ENCODE data around the gene MRPL58. TPM values are rescaled to one million over a fixed set of nuclear protein-coding genes. Genes with fewer than 3 reads are reported as not detected.
A peak's percentile ranks its signal among the peaks of the same experiment; 100 is the strongest.
"Not testable (repeated sequence)": the region's sequence is repeated elsewhere in the genome, so short reads cannot be mapped to it uniquely, and the experiment has no call there.

Gene MRPL58
- total RNA-seq, 2 experiments from 2014 or later: 60.6 to 64.5 TPM

DNA sequence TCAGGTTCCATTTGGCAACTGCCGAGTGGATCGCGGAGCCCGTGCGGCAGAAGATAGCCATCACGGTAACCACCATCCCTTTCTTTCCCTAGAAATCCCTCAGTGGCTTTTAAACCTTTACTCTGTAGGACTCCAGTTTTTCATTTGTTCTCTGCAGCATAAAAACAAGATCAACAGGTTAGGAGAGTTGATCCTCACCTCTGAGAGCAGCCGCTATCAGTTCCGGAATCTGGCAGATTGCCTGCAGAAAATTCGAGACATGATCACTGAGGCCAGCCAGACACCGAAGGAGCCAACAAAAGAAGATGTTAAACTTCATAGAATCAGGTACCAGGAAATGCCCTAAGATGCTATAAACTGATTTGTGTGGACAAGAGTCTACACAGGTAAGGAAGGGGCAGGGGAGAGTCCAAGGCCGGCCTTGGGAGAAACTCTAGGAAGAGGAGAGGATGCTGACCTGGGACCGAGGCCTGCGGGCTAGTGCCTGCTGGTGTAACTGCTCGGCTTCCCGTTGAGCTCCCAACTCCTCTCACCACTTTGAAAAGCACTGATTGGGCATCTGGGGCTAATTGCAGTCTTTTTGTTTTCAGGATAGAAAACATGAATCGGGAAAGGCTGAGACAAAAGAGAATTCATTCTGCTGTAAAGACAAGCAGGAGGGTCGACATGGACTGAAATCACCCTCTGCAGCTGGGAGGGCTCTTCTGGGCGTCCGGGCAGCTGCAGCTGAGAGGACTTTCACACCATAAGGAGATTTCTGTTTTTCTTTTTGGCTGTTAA, 8.1 kb downstream of the MRPL58 start:
- DNase-seq: no peak
- H3K36me3 Mint-ChIP-seq (ENCODE audit: low read depth): peaks cover 43% of the 10 kb centered on the region
- intact Hi-C loops (cut with micrococcal nuclease): no loop called here
- H3K27me3 Mint-ChIP-seq (ENCODE audit: low read depth): no peaks in the 10 kb centered on the region
- no peak overlapping the region for H3K4me3 Mint-ChIP-seq
- peaks cover 13% of the 10 kb centered on the region for H3K4me1 Mint-ChIP-seq (ENCODE audit: low read depth)
- H3K27ac Mint-ChIP-seq: no peak overlapping the region
- no peaks in the 10 kb centered on the region for H3K9me3 Mint-ChIP-seq
- CTCF ChIA-PET: interaction anchor here (0.5 to 5.1 kb wide), 3 partner anchors 8 to 396 kb away, joined by 3 to 21 read pairs (median 6); partner anchors contain the start of gene MRPL58

GRCh38 chr17:75024686-75025397, 12.4 kb downstream of the MRPL58 start:
- peak; percentile 57 for DNase-seq
- Mint-ChIP-seq H3K9me3 (no peaks in the 10 kb centered on the region), H3K27ac (no peak overlapping the region), H3K4me3 (peak overlapping the region; percentile 44), H3K4me1 (ENCODE audit: low read depth) (peaks cover 14% of the 10 kb centered on the region), H3K36me3 (ENCODE audit: low read depth) (peaks cover 29% of the 10 kb centered on the region), H3K27me3 (ENCODE audit: low read depth) (no peaks in the 10 kb centered on the region)
- CTCF ChIA-PET: interaction anchor here (0.9 to 5.1 kb wide), 5 partner anchors 13 to 89 kb away, joined by 3 to 21 read pairs (median 5); partner anchors contain the start of gene MRPL58
- intact Hi-C loops (cut with micrococcal nuclease): no loop called here

DNA sequence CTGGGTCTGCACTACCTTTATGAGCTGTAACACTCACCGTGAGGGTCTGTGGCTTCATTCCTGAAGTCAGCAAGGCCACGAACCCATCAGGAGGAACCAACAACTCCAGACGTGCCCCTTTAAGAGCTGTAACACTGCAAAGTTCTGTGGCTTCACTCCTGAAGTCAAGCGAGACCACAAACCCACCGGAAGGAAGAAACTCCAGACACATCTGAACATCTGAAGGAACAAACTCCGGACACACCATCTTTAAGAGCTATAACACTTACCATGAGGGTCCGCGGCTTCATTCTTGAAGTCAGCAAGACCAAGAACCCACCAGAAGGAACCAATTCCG, 12.9 kb downstream of the MRPL58 start:
- H3K4me3 Mint-ChIP-seq: peak overlapping the region; percentile 44
- H3K27ac Mint-ChIP-seq; H3K9me3 Mint-ChIP-seq; intact Hi-C loops (cut with micrococcal nuclease); DNase-seq; H3K27me3 Mint-ChIP-seq (ENCODE audit: low read depth): not testable (repeated sequence)
- H3K4me1 Mint-ChIP-seq (ENCODE audit: low read depth): peaks cover 14% of the 10 kb centered on the region
- CTCF ChIA-PET: interaction anchor here (1.3 to 5.1 kb wide), 4 partner anchors 13 to 89 kb away, joined by 4 to 21 read pairs (median 6); partner anchors contain the start of gene MRPL58
- peaks cover 29% of the 10 kb centered on the region for H3K36me3 Mint-ChIP-seq (ENCODE audit: low read depth)

DNA sequence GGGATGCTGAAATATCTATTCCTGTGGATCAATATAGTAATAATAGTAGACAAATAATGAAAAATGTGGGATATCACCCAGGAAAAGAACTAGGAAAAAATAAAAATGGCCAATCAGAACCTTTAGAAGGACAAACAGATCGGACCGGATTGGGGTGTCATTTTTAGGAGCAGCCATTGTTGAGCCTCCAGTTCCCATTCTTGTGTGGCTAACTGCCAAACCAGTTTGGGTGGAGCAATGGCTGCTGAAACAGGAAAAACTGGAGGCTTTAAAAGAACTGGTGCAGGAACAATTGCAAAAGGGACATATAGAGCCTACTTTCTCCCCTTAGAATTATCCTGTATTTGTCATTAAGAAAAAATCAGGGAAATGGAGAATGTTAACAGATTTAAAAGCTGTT, 14.2 kb downstream of the MRPL58 start:
- Mint-ChIP-seq H3K36me3 (ENCODE audit: low read depth) (peaks cover 17% of the 10 kb centered on the region), H3K4me1 (ENCODE audit: low read depth) (peaks cover 18% of the 10 kb centered on the region)
- intact Hi-C loops (cut with micrococcal nuclease); H3K4me3 Mint-ChIP-seq; CTCF ChIA-PET; H3K27me3 Mint-ChIP-seq (ENCODE audit: low read depth); H3K9me3 Mint-ChIP-seq; DNase-seq; H3K27ac Mint-ChIP-seq: not testable (repeated sequence)

DNA sequence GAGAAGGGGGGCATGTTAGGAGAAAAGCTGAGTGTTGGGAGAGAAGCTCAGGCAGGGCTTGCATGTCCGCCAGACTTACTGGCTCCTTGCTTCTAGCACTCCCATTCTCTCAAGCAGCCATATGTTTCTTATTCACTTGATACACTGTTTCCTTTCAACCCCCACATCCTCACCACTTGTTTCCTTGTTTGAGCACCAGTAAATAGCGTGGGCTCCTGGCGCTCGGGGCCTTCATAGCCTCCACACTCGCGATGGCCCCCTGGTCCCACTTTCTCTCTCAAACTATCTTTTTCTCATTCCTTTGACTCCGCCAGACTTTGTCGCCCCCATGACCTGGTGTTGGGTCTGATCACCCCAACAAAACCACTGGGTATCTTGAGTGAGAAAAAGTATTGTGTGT, 17.7 kb downstream of the MRPL58 start:
- intact Hi-C loops (cut with micrococcal nuclease): loop anchor here (5.0 to 10.0 kb wide), 2 partner anchors 82 to 1235 kb away; partner anchors contain the start of gene UBALD2
- Mint-ChIP-seq H3K4me3 (no peak overlapping the region), H3K27ac (no peak overlapping the region), H3K36me3 (ENCODE audit: low read depth) (peaks cover 8% of the 10 kb centered on the region), H3K4me1 (ENCODE audit: low read depth) (peaks cover 33% of the 10 kb centered on the region), H3K27me3 (ENCODE audit: low read depth) (peaks cover 3% of the 10 kb centered on the region), H3K9me3 (no peaks in the 10 kb centered on the region)
- CTCF ChIA-PET: interaction anchor here (0.6 to 2.7 kb wide), 2 partner anchors 69 to 82 kb away, joined by 3 to 22 read pairs; no protein-coding TSS in a partner anchor
- no peak for DNase-seq

- peak; percentile 72 for DNase-seq
- Mint-ChIP-seq H3K9me3 (no peaks in the 10 kb centered on the region), H3K4me3 (peak overlapping the region; percentile 95), H3K27me3 (ENCODE audit: low read depth) (peaks cover 3% of the 10 kb centered on the region), H3K36me3 (ENCODE audit: low read depth) (peaks cover 6% of the 10 kb centered on the region), H3K27ac (no peak overlapping the region), H3K4me1 (ENCODE audit: low read depth) (peaks cover 45% of the 10 kb centered on the region)
- CTCF ChIA-PET: interaction anchor here (0.9 to 2.7 kb wide), 7 partner anchors 9 to 82 kb away, joined by 3 to 22 read pairs (median 3); partner anchors contain the start of gene CDR2L
- intact Hi-C loops (cut with micrococcal nuclease): loop anchor here (2.0 to 10.0 kb wide), 4 partner anchors 15 to 1233 kb away; partner anchors contain the start of genes ATP5PD, KCTD2 and UBALD2
These were observed 19.7 kb downstream of the MRPL58 start for GRCh38 chr17:75031972-75032719.

DNA sequence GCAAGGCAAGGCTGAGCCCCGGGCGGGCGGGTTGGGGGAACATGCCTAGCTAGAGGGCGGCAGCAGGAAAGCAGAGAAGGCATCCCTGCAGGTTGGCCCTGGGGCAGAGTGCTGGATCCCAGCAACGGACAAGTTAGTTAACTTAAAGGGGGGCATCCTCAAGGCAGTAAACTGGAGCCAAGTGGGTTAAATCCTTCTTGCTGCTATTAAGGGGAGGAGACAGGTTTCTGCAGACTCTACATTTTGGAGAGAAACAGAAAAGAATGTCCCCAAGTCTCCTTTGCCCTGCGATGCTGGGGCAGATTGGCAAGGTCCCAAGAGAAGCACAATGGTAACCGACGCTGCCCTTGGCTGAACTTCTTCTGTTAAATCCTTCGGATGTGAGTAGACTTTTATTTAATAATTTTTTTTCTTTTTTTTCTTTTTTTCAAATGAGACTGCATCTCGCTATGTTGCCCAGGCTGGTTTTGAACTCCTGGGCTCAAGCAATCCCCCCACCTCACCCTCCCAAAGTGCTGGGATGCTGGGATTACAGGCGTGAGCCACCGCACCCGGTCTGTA, 20.3 kb downstream of the MRPL58 start:
- Mint-ChIP-seq H3K9me3 (no peaks in the 10 kb centered on the region), H3K36me3 (ENCODE audit: low read depth) (peaks cover 6% of the 10 kb centered on the region), H3K27ac (no peak overlapping the region), H3K27me3 (ENCODE audit: low read depth) (peaks cover 3% of the 10 kb centered on the region), H3K4me1 (ENCODE audit: low read depth) (peaks cover 46% of the 10 kb centered on the region), H3K4me3 (peak overlapping the region; percentile 95)
- DNase-seq: no peak
- intact Hi-C loops (cut with micrococcal nuclease): loop anchor here (1.0 to 10.0 kb wide), 6 partner anchors 14 to 1232 kb away; partner anchors contain the start of genes ATP5PD, KCTD2, NUP85 and UBALD2
- CTCF ChIA-PET: interaction anchor here (2.7 kb wide), 1 partner anchor 71 kb away, joined by 22 read pairs; no protein-coding TSS in a partner anchor

- intact Hi-C loops (cut with micrococcal nuclease): loop anchor here (1.0 to 10.0 kb wide), 8 partner anchors 13 to 1231 kb away; partner anchors contain the start of genes ATP5PD, CDR2L, KCTD2 and MRPL58
- H3K4me1 Mint-ChIP-seq (ENCODE audit: low read depth): peaks cover 46% of the 10 kb centered on the region
- peak overlapping the region; percentile 95 for H3K4me3 Mint-ChIP-seq
- peak; percentile 98 for DNase-seq
- H3K27me3 Mint-ChIP-seq (ENCODE audit: low read depth): peaks cover 3% of the 10 kb centered on the region
- peak overlapping the region; percentile 93 for H3K27ac Mint-ChIP-seq
- H3K9me3 Mint-ChIP-seq: no peaks in the 10 kb centered on the region
- CTCF ChIA-PET: interaction anchor here (1.4 to 6.9 kb wide), 3 partner anchors 22 to 80 kb away, joined by 6 to 22 read pairs (median 7); no protein-coding TSS in a partner anchor
- peaks cover 7% of the 10 kb centered on the region for H3K36me3 Mint-ChIP-seq (ENCODE audit: low read depth)
These were observed 21.1 kb downstream of the MRPL58 start for GRCh38 chr17:75033346-75034235.

DNA sequence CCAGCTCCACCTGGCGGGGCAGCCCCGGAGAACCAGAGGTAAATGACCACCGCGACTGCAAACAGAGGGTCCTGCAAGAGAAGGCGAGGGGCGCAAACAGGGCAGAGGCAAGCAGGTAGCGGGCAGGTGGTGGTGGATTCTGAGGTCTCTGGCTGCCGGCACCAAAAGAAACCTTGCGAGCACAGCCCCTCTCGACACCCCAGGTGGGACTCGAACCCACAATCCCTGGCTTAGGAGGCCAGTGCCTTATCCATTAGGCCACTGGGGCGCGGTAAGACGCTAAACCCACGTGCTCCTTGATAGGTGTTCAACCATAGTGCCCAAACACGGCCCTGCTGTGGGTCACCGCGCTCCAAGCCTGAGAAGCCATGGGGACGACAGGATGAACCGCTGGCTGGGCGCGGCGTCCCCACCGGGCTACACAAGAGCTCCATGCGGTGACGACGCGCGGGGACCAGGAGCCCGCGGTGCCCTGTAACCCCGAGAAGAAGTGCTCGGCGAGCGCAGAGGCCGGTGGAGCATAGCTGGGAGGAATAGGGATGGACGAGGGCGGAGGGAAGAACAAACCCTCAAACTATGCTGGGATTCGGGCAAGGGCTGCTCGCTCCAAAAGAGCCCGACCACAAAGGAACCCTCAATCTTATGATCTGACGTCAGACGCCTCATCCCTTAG, 21.9 kb downstream of the MRPL58 start:
- intact Hi-C loops (cut with micrococcal nuclease): loop anchor here (1.0 to 10.0 kb wide), 4 partner anchors 22 to 1230 kb away; partner anchors contain the start of genes CDR2L, MRPL58 and UBALD2
- Mint-ChIP-seq H3K4me1 (ENCODE audit: low read depth) (peaks cover 46% of the 10 kb centered on the region), H3K4me3 (peak overlapping the region; percentile 95)

DNA sequence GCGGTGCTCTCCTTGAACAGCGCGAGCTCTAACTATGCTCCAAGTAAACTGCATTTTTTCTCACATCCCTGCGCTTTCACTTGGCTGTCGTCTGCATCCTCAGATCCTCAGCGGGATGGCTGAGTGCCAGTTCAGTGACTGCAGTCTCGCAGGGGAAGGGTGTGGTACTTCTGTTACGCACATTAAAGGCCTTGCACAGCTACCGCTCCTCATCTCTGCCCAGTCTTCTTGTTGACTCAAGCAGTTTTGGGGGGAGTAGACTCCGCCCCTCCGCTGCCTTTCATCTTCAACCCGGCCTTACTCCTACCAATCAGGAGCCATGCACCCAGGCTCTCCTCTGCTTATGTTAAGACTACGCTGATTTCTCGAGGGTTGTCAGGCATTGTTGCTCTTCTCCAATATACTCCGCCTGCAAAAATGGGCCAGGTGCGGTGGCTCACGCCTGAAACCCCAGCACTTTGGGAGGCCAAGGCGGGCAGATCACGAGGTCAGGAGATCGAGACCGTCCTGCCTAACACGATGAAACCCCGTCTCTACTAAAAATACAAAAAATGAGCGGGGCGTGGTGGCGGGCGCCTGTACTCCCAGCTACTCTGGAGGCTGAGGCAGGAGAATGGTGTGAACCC, 24.3 kb downstream of the MRPL58 start:
- Mint-ChIP-seq H3K4me1 (ENCODE audit: low read depth) (peaks cover 42% of the 10 kb centered on the region), H3K27ac (peak overlapping the region; percentile 79), H3K27me3 (ENCODE audit: low read depth) (peaks cover 3% of the 10 kb centered on the region), H3K9me3 (no peaks in the 10 kb centered on the region), H3K36me3 (ENCODE audit: low read depth) (peaks cover 14% of the 10 kb centered on the region), H3K4me3 (peak overlapping the region; percentile 45)
- CTCF ChIA-PET: interaction anchor here (6.9 kb wide), 1 partner anchor 76 kb away, joined by 22 read pairs; no protein-coding TSS in a partner anchor
- intact Hi-C loops (cut with micrococcal nuclease): loop anchor here (1.0 to 10.0 kb wide), 4 partner anchors 11 to 1228 kb away; partner anchors contain the start of genes GRB2, JPT1, KCTD2 and UBALD2
- peak; percentile 90 for DNase-seq

More for the DNA sequence above, 21.9 kb downstream of the MRPL58 start:
- DNase-seq: peak; percentile 96
- H3K27me3 Mint-ChIP-seq (ENCODE audit: low read depth): peaks cover 3% of the 10 kb centered on the region
- CTCF ChIA-PET: interaction anchor here (1.3 to 6.9 kb wide), 4 partner anchors 23 to 167 kb away, joined by 6 to 22 read pairs (median 6); no protein-coding TSS in a partner anchor
- no peaks in the 10 kb centered on the region for H3K9me3 Mint-ChIP-seq
- peak overlapping the region; percentile 93 for H3K27ac Mint-ChIP-seq
- peaks cover 7% of the 10 kb centered on the region for H3K36me3 Mint-ChIP-seq (ENCODE audit: low read depth)

Measured in activated naive CD4-positive, alpha-beta T cell treated with anti-CD3 and anti-CD28 coated beads for 36 hours (primary cell).